ENCODE data around the gene HERPUD2.

- TF ChIP-seq CTCF (conservative IDR thresholded peaks at IDR 0.05 in 1 of 2, IDR thresholded peaks at IDR 0.05 in 1 of 2; ENCODE audit: low read depth in 1 of 2, low read length in 2 of 2) (no peak), EZH2 (IDR thresholded peaks at IDR 0.05; ENCODE audit: low read length, missing control alignments) (no peak)
Measured at GRCh38 chr7:35725280-35725680, 30.3 kb upstream of the HERPUD2 start.
